ENCODE results near the gene EEF1AKMT2. TPM values are rescaled to one million over a fixed set of nuclear protein-coding genes. Genes with fewer than 3 reads are reported as not detected.

EEF1AKMT2 gene
- total and polyA plus RNA-seq, 2 of the 13 experiments (the other 11 are each of a cell fraction or from before 2014, with no cell fraction given) = 11.3 to 19.3 TPM

DNA sequence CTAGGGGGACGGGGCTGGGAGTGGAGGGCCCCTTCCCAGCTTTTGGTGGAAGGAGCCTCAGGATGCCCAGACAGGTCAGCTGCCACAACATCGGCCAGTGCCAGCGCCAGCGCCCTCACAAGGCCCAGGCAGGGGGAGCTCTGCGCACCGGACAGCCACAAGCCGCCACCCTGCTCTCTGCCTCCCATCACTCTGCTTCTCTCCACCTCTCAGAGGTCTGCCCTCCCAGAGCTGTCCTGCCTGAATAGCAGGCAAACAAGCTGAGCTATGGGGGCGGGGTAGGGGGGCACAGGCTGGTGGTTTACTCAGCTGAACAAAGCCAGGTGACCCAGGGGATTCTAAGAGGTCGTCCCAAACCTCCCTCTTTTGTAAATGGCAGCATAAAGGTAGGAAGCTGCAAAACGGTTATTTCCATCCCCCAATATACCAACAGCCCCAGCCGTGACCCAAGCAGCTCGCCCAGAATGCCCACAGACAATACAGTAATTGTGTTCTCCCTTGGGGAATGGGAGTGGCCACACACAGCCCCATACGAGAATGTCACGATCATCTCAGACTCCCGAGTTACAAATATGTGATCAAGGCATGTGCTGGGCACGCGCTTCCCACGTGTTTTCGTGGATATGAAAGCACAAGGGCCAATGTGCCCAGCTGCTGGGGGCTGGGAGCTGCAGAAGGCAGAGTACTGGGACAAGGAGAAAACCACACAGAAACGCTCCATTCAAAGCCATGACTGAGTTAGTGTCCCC, 67.2 kb downstream of the EEF1AKMT2 start (continued):
- TF ChIP-seq, protein P1, sequence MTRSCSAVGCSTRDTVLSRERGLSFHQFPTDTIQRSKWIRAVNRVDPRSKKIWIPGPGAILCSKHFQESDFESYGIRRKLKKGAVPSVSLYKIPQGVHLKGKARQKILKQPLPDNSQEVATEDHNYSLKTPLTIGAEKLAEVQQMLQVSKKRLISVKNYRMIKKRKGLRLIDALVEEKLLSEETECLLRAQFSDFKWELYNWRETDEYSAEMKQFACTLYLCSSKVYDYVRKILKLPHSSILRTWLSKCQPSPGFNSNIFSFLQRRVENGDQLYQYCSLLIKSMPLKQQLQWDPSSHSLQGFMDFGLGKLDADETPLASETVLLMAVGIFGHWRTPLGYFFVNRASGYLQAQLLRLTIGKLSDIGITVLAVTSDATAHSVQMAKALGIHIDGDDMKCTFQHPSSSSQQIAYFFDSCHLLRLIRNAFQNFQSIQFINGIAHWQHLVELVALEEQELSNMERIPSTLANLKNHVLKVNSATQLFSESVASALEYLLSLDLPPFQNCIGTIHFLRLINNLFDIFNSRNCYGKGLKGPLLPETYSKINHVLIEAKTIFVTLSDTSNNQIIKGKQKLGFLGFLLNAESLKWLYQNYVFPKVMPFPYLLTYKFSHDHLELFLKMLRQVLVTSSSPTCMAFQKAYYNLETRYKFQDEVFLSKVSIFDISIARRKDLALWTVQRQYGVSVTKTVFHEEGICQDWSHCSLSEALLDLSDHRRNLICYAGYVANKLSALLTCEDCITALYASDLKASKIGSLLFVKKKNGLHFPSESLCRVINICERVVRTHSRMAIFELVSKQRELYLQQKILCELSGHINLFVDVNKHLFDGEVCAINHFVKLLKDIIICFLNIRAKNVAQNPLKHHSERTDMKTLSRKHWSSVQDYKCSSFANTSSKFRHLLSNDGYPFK (CRISPR knock-in tag; IDR thresholded peaks at IDR 0.05; ENCODE audit: borderline replicate concordance) = no peak
- TF ChIP-seq SALL1 (CRISPR knock-in tag; IDR thresholded peaks at IDR 0.05) (peak; percentile 83), SNAPC2 (CRISPR knock-in tag; IDR thresholded peaks at IDR 0.05) (0 out of 2 replicates have a peak, but pooled peaks have one; percentile 38), RXRB (CRISPR knock-in tag; IDR thresholded peaks at IDR 0.05; ENCODE audit: borderline replicate concordance) (peak; percentile 42; the same call in 1 of the 2 replicates), NR1H2 (CRISPR knock-in tag; IDR thresholded peaks at IDR 0.05; ENCODE audit: borderline replicate concordance, low read depth) (no peak), SP5 (CRISPR knock-in tag; IDR thresholded peaks at IDR 0.05; ENCODE audit: borderline replicate concordance, low read depth) (peak; percentile 42; the same call in 1 of the 2 replicates), ZNF296 (CRISPR knock-in tag; conservative IDR thresholded peaks at IDR 0.05) (no peak), ARNTL (CRISPR knock-in tag; IDR thresholded peaks at IDR 0.05) (peak; percentile 39; the same call in 1 of the 2 replicates), BCL6 (CRISPR knock-in tag; IDR thresholded peaks at IDR 0.05) (peak; percentile 74), ZNF792 (CRISPR knock-in tag; IDR thresholded peaks at IDR 0.05) (no peak), EHMT2 (IDR thresholded peaks at IDR 0.05; ENCODE audit: borderline replicate concordance, low read depth, low read length) (no peak), GATAD2A (CRISPR knock-in tag; IDR thresholded peaks at IDR 0.05) (peak; percentile 71), ZBTB7A (CRISPR knock-in tag; IDR thresholded peaks at IDR 0.05) (peak; percentile 47; the same call in 1 of the 2 replicates)
- TF ChIP-seq, protein P2, sequence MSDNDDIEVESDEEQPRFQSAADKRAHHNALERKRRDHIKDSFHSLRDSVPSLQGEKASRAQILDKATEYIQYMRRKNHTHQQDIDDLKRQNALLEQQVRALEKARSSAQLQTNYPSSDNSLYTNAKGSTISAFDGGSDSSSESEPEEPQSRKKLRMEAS (IDR thresholded peaks at IDR 0.05) = peak; percentile 88
- TF ChIP-seq, protein P3, sequence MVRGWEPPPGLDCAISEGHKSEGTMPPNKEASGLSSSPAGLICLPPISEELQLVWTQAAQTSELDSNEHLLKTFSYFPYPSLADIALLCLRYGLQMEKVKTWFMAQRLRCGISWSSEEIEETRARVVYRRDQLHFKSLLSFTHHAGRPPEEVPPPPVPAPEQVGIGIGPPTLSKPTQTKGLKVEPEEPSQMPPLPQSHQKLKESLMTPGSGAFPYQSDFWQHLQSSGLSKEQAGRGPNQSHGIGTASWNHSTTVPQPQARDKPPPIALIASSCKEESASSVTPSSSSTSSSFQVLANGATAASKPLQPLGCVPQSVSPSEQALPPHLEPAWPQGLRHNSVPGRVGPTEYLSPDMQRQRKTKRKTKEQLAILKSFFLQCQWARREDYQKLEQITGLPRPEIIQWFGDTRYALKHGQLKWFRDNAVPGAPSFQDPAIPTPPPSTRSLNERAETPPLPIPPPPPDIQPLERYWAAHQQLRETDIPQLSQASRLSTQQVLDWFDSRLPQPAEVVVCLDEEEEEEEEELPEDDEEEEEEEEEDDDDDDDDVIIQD (CRISPR knock-in tag; IDR thresholded peaks at IDR 0.05; ENCODE audit: low read depth) = peak; percentile 36; the same call in 1 of the 2 replicates
- TF ChIP-seq, protein P4, sequence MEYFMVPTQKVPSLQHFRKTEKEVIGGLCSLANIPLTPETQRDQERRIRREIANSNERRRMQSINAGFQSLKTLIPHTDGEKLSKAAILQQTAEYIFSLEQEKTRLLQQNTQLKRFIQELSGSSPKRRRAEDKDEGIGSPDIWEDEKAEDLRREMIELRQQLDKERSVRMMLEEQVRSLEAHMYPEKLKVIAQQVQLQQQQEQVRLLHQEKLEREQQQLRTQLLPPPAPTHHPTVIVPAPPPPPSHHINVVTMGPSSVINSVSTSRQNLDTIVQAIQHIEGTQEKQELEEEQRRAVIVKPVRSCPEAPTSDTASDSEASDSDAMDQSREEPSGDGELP (IDR thresholded peaks at IDR 0.05; ENCODE audit: borderline replicate concordance, low read depth) = peak; percentile 92; the same call in 1 of the 2 replicates
- TF ChIP-seq, protein P5, sequence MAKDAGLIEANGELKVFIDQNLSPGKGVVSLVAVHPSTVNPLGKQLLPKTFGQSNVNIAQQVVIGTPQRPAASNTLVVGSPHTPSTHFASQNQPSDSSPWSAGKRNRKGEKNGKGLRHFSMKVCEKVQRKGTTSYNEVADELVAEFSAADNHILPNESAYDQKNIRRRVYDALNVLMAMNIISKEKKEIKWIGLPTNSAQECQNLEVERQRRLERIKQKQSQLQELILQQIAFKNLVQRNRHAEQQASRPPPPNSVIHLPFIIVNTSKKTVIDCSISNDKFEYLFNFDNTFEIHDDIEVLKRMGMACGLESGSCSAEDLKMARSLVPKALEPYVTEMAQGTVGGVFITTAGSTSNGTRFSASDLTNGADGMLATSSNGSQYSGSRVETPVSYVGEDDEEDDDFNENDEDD (CRISPR knock-in tag; IDR thresholded peaks at IDR 0.05; ENCODE audit: borderline replicate concordance) = peak; percentile 65; the same call in 1 of the 2 replicates
- TF ChIP-seq, protein P6, sequence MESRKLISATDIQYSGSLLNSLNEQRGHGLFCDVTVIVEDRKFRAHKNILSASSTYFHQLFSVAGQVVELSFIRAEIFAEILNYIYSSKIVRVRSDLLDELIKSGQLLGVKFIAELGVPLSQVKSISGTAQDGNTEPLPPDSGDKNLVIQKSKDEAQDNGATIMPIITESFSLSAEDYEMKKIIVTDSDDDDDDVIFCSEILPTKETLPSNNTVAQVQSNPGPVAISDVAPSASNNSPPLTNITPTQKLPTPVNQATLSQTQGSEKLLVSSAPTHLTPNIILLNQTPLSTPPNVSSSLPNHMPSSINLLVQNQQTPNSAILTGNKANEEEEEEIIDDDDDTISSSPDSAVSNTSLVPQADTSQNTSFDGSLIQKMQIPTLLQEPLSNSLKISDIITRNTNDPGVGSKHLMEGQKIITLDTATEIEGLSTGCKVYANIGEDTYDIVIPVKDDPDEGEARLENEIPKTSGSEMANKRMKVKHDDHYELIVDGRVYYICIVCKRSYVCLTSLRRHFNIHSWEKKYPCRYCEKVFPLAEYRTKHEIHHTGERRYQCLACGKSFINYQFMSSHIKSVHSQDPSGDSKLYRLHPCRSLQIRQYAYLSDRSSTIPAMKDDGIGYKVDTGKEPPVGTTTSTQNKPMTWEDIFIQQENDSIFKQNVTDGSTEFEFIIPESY (CRISPR knock-in tag; IDR thresholded peaks at IDR 0.05) = peak; percentile 90
- TF ChIP-seq, protein P7, sequence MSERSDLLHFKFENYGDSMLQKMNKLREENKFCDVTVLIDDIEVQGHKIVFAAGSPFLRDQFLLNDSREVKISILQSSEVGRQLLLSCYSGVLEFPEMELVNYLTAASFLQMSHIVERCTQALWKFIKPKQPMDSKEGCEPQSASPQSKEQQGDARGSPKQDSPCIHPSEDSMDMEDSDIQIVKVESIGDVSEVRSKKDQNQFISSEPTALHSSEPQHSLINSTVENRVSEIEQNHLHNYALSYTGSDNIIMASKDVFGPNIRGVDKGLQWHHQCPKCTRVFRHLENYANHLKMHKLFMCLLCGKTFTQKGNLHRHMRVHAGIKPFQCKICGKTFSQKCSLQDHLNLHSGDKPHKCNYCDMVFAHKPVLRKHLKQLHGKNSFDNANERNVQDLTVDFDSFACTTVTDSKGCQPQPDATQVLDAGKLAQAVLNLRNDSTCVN (CRISPR knock-in tag; IDR thresholded peaks at IDR 0.05; ENCODE audit: borderline replicate concordance) = peak; percentile 38; the same call in 1 of the 2 replicates
